NAMALWA (cell line): ENCODE data around the gene RTN1.

Experiments used
- DNase-seq: peaks from one replicate; pipeline ENCODE4 v3.0.0-alpha.2; 2015; ENCODE audit warnings: low spot score

The RTN1 gene

GRCh38 chr14:59547310-59547709 lies 323.3 kb downstream of the RTN1 start:
- DNase-seq: no peak
